IMR-90 (cell line): ENCODE data around the gene OPTN. TPM values are rescaled to one million over a fixed set of nuclear protein-coding genes. Genes with fewer than 3 reads are reported as not detected.

ENCODE experiments used
- ATAC-seq: fragments of 200-7000 bp; cut with Tn5 transposase; 2 replicates; pipeline ENCODE4 v1.9.1; 2020; ENCODE audit warnings: low read depth, mild to moderate bottlenecking, moderate library complexity
- BruUV-seq: library from RNA; stranded (reverse); fragments of 400-500 nt; replicated peaks from 2 replicates; lab custom pipeline; 2021; lab: Mats Ljungman, UMichigan
- CTCF ChIA-PET: fragments of 300-600 bp; formaldehyde crosslinking; extraction: SDS; loops from one replicate; lab custom pipeline; 2021; ENCODE audit warnings: antibody characterized with exemption; lab: Yijun Ruan, JAX
- POLR2A ChIA-PET: fragments of 300-600 bp; sonication (Branson Sonifier 250); formaldehyde crosslinking; loops from one replicate; lab custom pipeline; 2022; ENCODE audit warnings: antibody characterized with exemption; ENCODE audit not compliant: unreplicated experiment; lab: Charles Lee
- DNase-seq: peaks from one replicate; pipeline ENCODE4 v3.0.0; 2013
- H2AFZ ChIP-seq: replicated peaks from 2 replicates; pipeline ENCODE3; 2013; ENCODE audit warnings: low read length, mild to moderate bottlenecking; ENCODE audit not compliant: poor library complexity
- H2AK5ac ChIP-seq: 2 replicates; pipeline ENCODE4 v1.6.1; 2013; ENCODE audit warnings: low read depth, low read length, inconsistent platforms
- H2AK9ac ChIP-seq: replicated peaks from 2 replicates; pipeline ENCODE3; 2013; ENCODE audit warnings: mild to moderate bottlenecking, low read depth, low read length, moderate library complexity; ENCODE audit not compliant: poor library complexity
- H2BK120ac ChIP-seq: 2 replicates; pipeline ENCODE4 v1.6.1; 2013; ENCODE audit warnings: low read depth, low read length, inconsistent platforms
- H2BK15ac ChIP-seq: 3 replicates; pipeline ENCODE4 v1.6.1; 2013; ENCODE audit warnings: low read depth, low read length, inconsistent platforms
- H2BK20ac ChIP-seq: 2 replicates; pipeline ENCODE4 v1.6.1; 2013; ENCODE audit warnings: low read depth, mild to moderate bottlenecking, inconsistent platforms, low read length, moderate library complexity
- H2BK5ac ChIP-seq: 2 replicates; pipeline ENCODE4 v1.6.1; 2013; ENCODE audit warnings: mild to moderate bottlenecking, low read depth, low read length, inconsistent platforms; ENCODE audit not compliant: poor library complexity, severe bottlenecking
- H3K14ac ChIP-seq: replicated peaks from 2 replicates; pipeline ENCODE4 v1.6.1; 2013; ENCODE audit warnings: low read depth, low read length, inconsistent platforms
- H3K18ac ChIP-seq: 2 replicates; pipeline ENCODE4 v1.6.1; 2013; ENCODE audit warnings: low read depth, low read length, control low read depth
- H3K23ac ChIP-seq: 2 replicates; pipeline ENCODE4 v1.6.1; 2013; ENCODE audit warnings: low read depth, low read length, inconsistent platforms
- H3K27ac ChIP-seq: 2 replicates; pipeline ENCODE4 v1.5.1; 2013; ENCODE audit warnings: mild to moderate bottlenecking, control low read depth, low read length; ENCODE audit not compliant: insufficient read depth
- H3K27me3 ChIP-seq: 2 replicates; pipeline ENCODE4 v1.6.1; 2013; ENCODE audit warnings: low read length; ENCODE audit not compliant: control insufficient read depth, insufficient read depth
- H3K36me3 ChIP-seq: 2 replicates; pipeline ENCODE4 v1.6.1; 2013; ENCODE audit warnings: low read length, mixed read lengths; ENCODE audit not compliant: control insufficient read depth, insufficient read depth
- H3K4ac ChIP-seq: 2 replicates; pipeline ENCODE4 v1.6.1; 2013; ENCODE audit warnings: low read depth, low read length, inconsistent platforms
- H3K4me1 ChIP-seq: 2 replicates; pipeline ENCODE4 v1.6.1; 2013; ENCODE audit warnings: low read length, mixed read lengths; ENCODE audit not compliant: control insufficient read depth, insufficient read depth
- H3K4me2 ChIP-seq: 2 replicates; pipeline ENCODE4 v1.6.1; 2013; ENCODE audit warnings: low read depth, mild to moderate bottlenecking, control low read depth, low read length, moderate library complexity
- H3K4me3 ChIP-seq: 2 replicates; pipeline ENCODE4 v1.5.1; 2013; ENCODE audit warnings: low read depth, mild to moderate bottlenecking, control low read depth, low read length, moderate library complexity; ENCODE audit not compliant: insufficient read depth
- H3K56ac ChIP-seq: 2 replicates; pipeline ENCODE4 v1.6.1; 2013; ENCODE audit warnings: low read length, inconsistent platforms; ENCODE audit not compliant: insufficient read depth; ENCODE audit errors: extremely low read depth
- H3K79me1 ChIP-seq, 2 experiments: 2 replicates each; pipeline ENCODE4 v1.6.1; 2013; ENCODE audit warnings: low read length in 2 of 2, inconsistent platforms in 1 of 2, low read depth in 1 of 2
- H3K9ac ChIP-seq: 2 replicates; pipeline ENCODE4 v1.6.1; 2013; ENCODE audit warnings: low read depth, low read length, control low read depth
- H3K9me1 ChIP-seq: 2 replicates; pipeline ENCODE4 v1.6.1; 2013; ENCODE audit warnings: low read length, inconsistent platforms; ENCODE audit not compliant: insufficient read depth
- H3K9me3 ChIP-seq: 2 replicates; pipeline ENCODE4 v1.6.1; 2013; ENCODE audit warnings: low read length; ENCODE audit not compliant: control insufficient read depth, insufficient read depth
- H4K20me1 ChIP-seq: 2 replicates; pipeline ENCODE4 v1.6.1; 2013; ENCODE audit warnings: low read length, inconsistent platforms; ENCODE audit not compliant: insufficient read depth
- H4K5ac ChIP-seq: 2 replicates; pipeline ENCODE4 v1.6.1; 2013; ENCODE audit warnings: mild to moderate bottlenecking, low read depth, low read length, control low read depth
- H4K8ac ChIP-seq, 2 experiments: 2 replicates each; pipeline ENCODE4 v1.6.1; 2013; ENCODE audit warnings: low read depth in 2 of 2, low read length in 2 of 2, control low read depth in 1 of 2, inconsistent platforms in 1 of 2
- H4K91ac ChIP-seq: 2 replicates; pipeline ENCODE4 v1.6.1; 2013; ENCODE audit warnings: low read depth, low read length, inconsistent platforms; ENCODE audit not compliant: insufficient read depth
- BHLHE40 ChIP-seq: fragments of 150-350 bp; IDR thresholded peaks from 2 replicates; pipeline ENCODE4 v1.6.1; 2016; ENCODE audit warnings: mild to moderate bottlenecking, low read depth, low read length
- CEBPB ChIP-seq: IDR thresholded peaks from 2 replicates; pipeline ENCODE4 v1.6.1; 2012; ENCODE audit warnings: low read depth, low read length, improper control_type of control experiment
- CHD1 ChIP-seq: IDR thresholded peaks from 2 replicates; pipeline ENCODE4 v1.6.1; 2012; ENCODE audit warnings: low read depth, low read length, improper control_type of control experiment
- FOS ChIP-seq: fragments of 150-350 bp; IDR thresholded peaks from 2 replicates; pipeline ENCODE4 v1.6.1; 2016; ENCODE audit warnings: low read depth, low read length
- MAZ ChIP-seq: IDR thresholded peaks from 2 replicates; pipeline ENCODE4 v1.6.1; 2012; ENCODE audit warnings: low read depth, mild to moderate bottlenecking, low read length, improper control_type of control experiment, moderate library complexity, borderline replicate concordance
- MXI1 ChIP-seq: IDR thresholded peaks from 2 replicates; pipeline ENCODE4 v1.6.1; 2012; ENCODE audit warnings: low read depth, mild to moderate bottlenecking, low read length, moderate library complexity, borderline replicate concordance
- POLR2A ChIP-seq: IDR thresholded peaks from 2 replicates; pipeline ENCODE4 v1.6.1; 2012; ENCODE audit warnings: mild to moderate bottlenecking, low read depth, low read length
- RAD21 ChIP-seq: IDR thresholded peaks from 2 replicates; pipeline ENCODE4 v1.6.1; 2012; ENCODE audit warnings: low read length, improper control_type of control experiment
- RFX5 ChIP-seq: IDR thresholded peaks from 2 replicates; pipeline ENCODE4 v1.8.0; 2012; ENCODE audit warnings: low read depth, mild to moderate bottlenecking, low read length, moderate library complexity
- SMC3 ChIP-seq: fragments of 150-350 bp; IDR thresholded peaks from 2 replicates; pipeline ENCODE4 v1.6.1; 2016; ENCODE audit warnings: low read depth, mild to moderate bottlenecking, antibody characterized with exemption, low read length, moderate library complexity
- WGBS, 2 experiments: methylation state at CpG; one replicate each; pipeline versions ENCODE4 v1.1.5 to v1.1.7; 2013; ENCODE audit warnings: missing lambda C conversion rate in 2 of 2; ENCODE audit not compliant: insufficient read length in 1 of 2; ENCODE audit errors: extremely low coverage in 2 of 2; 5-methylcytosine and 5-hydroxymethylcytosine counted together
- dilution Hi-C: fragments of 300-500 bp; cut with HindIII; formaldehyde crosslinking; loops from one replicate; pipeline ENCODE4 v1.14.3; 2018; ENCODE audit warnings: low sequenced_read_pairs; ENCODE audit not compliant: unreplicated experiment
- in situ Hi-C: fragments of 300-500 bp; cut with MboI; formaldehyde crosslinking; loops from 3 replicates; pipeline ENCODE4 v1.14.3; 2019; ENCODE audit warnings: low sequenced_read_pairs, inconsistent platforms, mixed read lengths
- intact Hi-C: fragments of 100-400 bp; cut with micrococcal nuclease; formaldehyde crosslinking; loops from 2 replicates; pipeline ENCODE4 v1.10.0; 2022
- polyA plus RNA-seq, 3 experiments: library from polyadenylated mRNA; depleted of rRNA; stranded (reverse); fragments of >200 nt; gene quantifications; 2 replicates each; pipeline ENCODE4 v1.2.3, GENCODE V29; 2012; ENCODE audit warnings: low replicate concordance in 1 of 3
- total RNA-seq: library from RNA; depleted of rRNA; stranded (reverse); fragments of >200 nt; gene quantifications from 2 replicates; pipeline ENCODE4 v1.2.3, GENCODE V29; 2012
- TF ChIP-seq, protein P1 (sequence below): conservative IDR thresholded peaks from 2 replicates; pipeline ENCODE4 v1.5.1; 2012; ENCODE audit warnings: mild to moderate bottlenecking, low read depth, low read length, improper control_type of control experiment

Gene OPTN
- total and polyA plus RNA-seq, 2 of the 4 experiments (the other 2 are of a cell fraction), result 34.8 to 41.4 TPM

DNA sequence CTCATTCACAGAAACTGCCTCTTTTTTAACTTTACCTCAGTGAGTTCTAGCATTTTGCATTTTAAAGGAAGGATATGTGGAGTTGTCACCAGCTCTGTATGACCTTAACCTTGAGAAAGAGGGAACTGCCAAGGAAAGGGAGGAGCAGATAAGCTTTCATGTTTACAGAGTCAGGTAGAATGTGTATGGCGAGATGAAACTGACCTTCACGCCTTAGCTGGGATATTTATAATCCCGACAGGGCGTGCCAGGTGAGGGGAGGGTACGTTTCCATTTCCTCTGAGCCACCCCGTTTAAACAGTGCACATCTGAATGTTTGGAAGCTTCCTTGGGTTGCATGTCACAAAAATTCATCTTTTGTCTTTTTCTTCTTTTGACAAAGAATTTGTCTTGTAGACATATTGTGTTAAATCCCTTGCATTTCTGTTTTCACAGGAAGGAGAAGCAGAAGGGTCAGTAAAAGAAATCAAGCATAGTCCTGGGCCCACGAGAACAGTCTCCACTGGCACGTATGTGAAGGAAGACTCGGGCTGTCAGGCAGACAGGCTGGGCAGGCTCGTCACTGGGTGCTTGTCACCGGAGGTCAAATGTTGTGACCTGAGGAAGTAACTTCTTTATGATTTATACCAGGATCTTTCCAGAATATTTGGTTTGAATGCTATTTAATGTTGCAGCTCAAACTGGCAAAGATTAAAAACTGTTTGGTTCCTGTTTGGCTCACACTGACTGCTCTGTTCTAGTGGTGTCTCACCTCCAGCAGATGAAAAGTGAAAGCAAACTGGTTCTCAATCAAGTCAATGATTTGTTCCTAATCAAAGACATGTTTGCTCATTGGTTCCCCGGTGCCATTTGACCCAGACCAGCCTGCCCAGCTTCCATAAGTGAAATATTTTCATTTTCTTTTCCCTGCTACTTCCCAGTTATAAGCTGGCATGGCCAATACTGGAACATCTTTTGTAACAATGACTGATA, 16.2 kb downstream of the OPTN start (continued):
- TF ChIP-seq MAZ (no peak), FOS (no peak)

DNA sequence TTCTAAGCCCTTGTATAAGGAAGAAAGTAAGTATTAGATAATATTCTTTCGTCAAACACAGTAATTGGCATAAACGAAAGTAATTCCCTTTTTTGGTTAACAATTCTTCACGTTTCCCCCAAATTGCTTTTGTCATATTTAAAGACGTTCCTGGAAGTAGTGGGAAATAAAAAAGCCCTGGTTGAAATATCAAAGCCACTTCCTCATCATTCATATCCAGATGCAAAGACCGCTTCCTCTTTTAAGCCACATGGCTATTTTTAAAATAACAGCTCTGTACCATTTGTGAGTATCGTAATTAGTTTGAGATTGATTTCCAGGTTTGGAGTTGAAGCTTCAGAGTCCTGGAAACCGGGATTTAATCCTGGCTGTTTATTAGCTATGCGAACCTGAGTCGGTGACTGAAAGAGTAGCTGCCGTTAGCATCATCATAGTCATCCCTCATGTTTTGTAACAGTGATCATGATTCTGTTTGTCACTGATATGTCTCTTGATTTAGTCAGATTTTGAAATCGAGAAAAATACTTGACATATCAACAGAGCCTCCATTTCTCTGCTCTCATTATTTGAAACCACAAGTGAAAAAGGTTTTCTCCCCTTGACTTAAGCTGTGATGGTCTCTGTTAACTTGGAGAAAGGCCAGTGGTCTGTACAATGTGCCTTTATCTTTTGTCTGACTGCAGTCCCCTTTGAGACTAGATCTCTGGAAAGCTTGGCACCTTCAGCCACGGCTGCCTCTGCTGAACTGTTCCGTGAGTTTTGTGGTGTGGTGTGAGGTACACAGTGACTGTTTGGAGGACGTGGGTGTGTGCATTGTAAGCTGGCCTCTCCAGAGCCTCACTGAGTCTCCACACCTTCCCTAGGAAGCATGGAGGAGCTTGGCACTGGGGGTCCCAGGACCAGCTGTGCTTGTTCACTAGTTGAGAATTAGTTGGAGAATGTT, 18.1 kb downstream of the OPTN start:
- Histone ChIP-seq H3K27me3 (no peaks in the 10 kb centered on the region), H4K8ac (no peak overlapping the region), H2BK120ac (no peak overlapping the region), H3K9ac (no peak overlapping the region), H3K4ac (no peak overlapping the region), H3K9me1 (peaks cover 2% of the 10 kb centered on the region; the same call in 1 of the 2 replicates), H2BK15ac (no peak overlapping the region), H3K9me3 (no peaks in the 10 kb centered on the region), H2BK5ac (no peak overlapping the region), H3K4me2 (no peak overlapping the region), H4K5ac (no peak overlapping the region), H3K14ac (no peak overlapping the region), H3K56ac (no peak overlapping the region), H2AFZ (no peak overlapping the region), H2AK9ac (no peak overlapping the region), H2AK5ac (no peak overlapping the region), H3K23ac (no peak overlapping the region), H3K18ac (no peak overlapping the region), H3K4me3 (no peak overlapping the region), H2BK20ac (no peak overlapping the region), H4K91ac (no peak overlapping the region), H4K20me1 (no peaks in the 10 kb centered on the region; the same call in 1 of the 2 replicates), H3K27ac (no peak overlapping the region), H3K79me1 (peaks cover 7 to 14% of the 10 kb centered on the region in 2 experiments; a peak in 2 of 4 replicates), H3K4me1 (peaks cover 3% of the 10 kb centered on the region; the same call in 1 of the 2 replicates), H3K36me3 (peaks cover 47% of the 10 kb centered on the region)
- BruUV-seq, result no TSS peak
- intact Hi-C loops, result no loop called here
- no CpG with 5 or more reads among the region's 14 CpGs for WGBS, 2 experiments
- in situ Hi-C loops, result no loop called here
- CTCF ChIA-PET, result no interaction called here
- POLR2A ChIA-PET, result no interaction called here
- ATAC-seq (no peak), DNase-seq (no peak)
- dilution Hi-C loops, result no loop called here
- TF ChIP-seq SMC3, result no peak
- TF ChIP-seq CEBPB, result no peak
- no peak for TF ChIP-seq RFX5
- TF ChIP-seq POLR2A, result no peak
- TF ChIP-seq MXI1, result no peak
- no peak for TF ChIP-seq CHD1
- no peak for TF ChIP-seq FOS
- no peak for TF ChIP-seq RAD21
- no peak for TF ChIP-seq BHLHE40
- TF ChIP-seq, protein P1, sequence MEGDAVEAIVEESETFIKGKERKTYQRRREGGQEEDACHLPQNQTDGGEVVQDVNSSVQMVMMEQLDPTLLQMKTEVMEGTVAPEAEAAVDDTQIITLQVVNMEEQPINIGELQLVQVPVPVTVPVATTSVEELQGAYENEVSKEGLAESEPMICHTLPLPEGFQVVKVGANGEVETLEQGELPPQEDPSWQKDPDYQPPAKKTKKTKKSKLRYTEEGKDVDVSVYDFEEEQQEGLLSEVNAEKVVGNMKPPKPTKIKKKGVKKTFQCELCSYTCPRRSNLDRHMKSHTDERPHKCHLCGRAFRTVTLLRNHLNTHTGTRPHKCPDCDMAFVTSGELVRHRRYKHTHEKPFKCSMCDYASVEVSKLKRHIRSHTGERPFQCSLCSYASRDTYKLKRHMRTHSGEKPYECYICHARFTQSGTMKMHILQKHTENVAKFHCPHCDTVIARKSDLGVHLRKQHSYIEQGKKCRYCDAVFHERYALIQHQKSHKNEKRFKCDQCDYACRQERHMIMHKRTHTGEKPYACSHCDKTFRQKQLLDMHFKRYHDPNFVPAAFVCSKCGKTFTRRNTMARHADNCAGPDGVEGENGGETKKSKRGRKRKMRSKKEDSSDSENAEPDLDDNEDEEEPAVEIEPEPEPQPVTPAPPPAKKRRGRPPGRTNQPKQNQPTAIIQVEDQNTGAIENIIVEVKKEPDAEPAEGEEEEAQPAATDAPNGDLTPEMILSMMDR, result no peak
